Epithelial cell of esophagus (primary cell): Measurements from ENCODE around the gene PTHLH.

Source experiments
- DNase-seq: peaks from one replicate; pipeline ENCODE4 v3.0.0; 2010; ENCODE audit warnings: low read depth
- H3K4me3 ChIP-seq: 2 replicates; pipeline ENCODE4 v1.5.1; 2011; ENCODE audit warnings: mild to moderate bottlenecking, low read length, control low read depth
- CTCF ChIP-seq: IDR thresholded peaks from 2 replicates; pipeline ENCODE4 v1.5.1; 2011; ENCODE audit warnings: low read depth, mild to moderate bottlenecking, low read length, control low read depth, inconsistent platforms; ENCODE audit not compliant: insufficient read depth; ENCODE audit errors: missing control alignments

The PTHLH gene

GRCh38 chr12:27934276-27934675, 38.3 kb downstream of the PTHLH start:
- H3K4me3 ChIP-seq: no peak overlapping the region
- no peak for TF ChIP-seq CTCF
- no peak for DNase-seq

GRCh38 chr12:27931390-27931789, 41.1 kb downstream of the PTHLH start:
- DNase-seq: no peak
- no peak for TF ChIP-seq CTCF
- H3K4me3 ChIP-seq: no peak overlapping the region

- no peak for DNase-seq
- H3K4me3 ChIP-seq: no peak overlapping the region
- no peak for TF ChIP-seq CTCF
Observed at GRCh38 chr12:27927347-27927746, 45.2 kb downstream of the PTHLH start.

GRCh38 chr12:27924350-27925135, 48.0 kb downstream of the PTHLH start:
- TF ChIP-seq CTCF: no peak
- no peak for DNase-seq

GRCh38 chr12:27922531-27923139, 49.9 kb downstream of the PTHLH start:
- peak; percentile 90 for DNase-seq
- no peak for TF ChIP-seq CTCF
- H3K4me3 ChIP-seq: no peak overlapping the region

More at GRCh38 chr12:27924350-27925135, 48.0 kb downstream of the PTHLH start:
- no peak overlapping the region for H3K4me3 ChIP-seq

GRCh38 chr12:27919671-27920235, 52.8 kb downstream of the PTHLH start:
- TF ChIP-seq CTCF: no peak
- no peak for DNase-seq
- H3K4me3 ChIP-seq: no peak overlapping the region
